Dermis microvascular lymphatic vessel endothelial cell (primary cell): ENCODE data around the gene TOM1L2. TPM values are rescaled to one million over a fixed set of nuclear protein-coding genes. Genes with fewer than 3 reads are reported as not detected.
"Not testable (repeated sequence)": the region's sequence is repeated elsewhere in the genome, so short reads cannot be mapped to it uniquely, and the experiment has no call there.

ENCODE experiments used
- DNase-seq, 2 donors: peaks; one replicate each; pipeline versions ENCODE4 v3.0.0 to v3.0.0-alpha.2; 2010; ENCODE audit warnings: low read depth in 2 of 2
- total RNA-seq: library from RNA; depleted of rRNA; stranded (reverse); fragments of >200 nt; gene quantifications from 2 replicates; pipeline ENCODE4 v1.2.1, GENCODE V29; 2014

The TOM1L2 gene
- total RNA-seq, 1 donor from 2014 or later, result 11.2 TPM

DNA sequence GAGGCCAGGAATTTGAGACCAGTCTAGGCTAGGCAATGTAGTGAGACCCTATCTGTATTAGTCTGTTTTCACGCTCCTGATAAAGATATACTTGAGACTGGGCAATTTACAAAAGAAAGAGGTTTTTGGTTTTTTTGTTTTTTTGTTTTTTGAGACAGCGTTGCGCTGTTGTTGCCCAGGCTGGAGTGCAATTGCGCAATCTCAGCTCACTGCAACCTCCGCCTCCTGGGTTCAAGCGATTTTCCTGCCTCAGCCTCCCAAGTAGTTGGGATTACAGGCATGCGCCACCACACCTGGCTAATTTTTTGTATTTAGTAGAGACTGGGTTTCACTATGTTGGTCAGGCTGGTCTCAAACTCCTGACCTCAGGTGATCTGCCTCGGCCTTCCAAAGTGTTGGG, 23.7 kb upstream of the TOM1L2 start:
- not testable (repeated sequence) for DNase-seq

- peak in 1 of 2 donors; percentile 49 for DNase-seq
Measured at GRCh38 chr17:17994271-17995069, 22.3 kb upstream of the TOM1L2 start.

GRCh38 chr17:17993852-17994251, 21.7 kb upstream of the TOM1L2 start:
- no peak for DNase-seq

GRCh38 chr17:17993366-17993765, 21.2 kb upstream of the TOM1L2 start:
- DNase-seq, result no peak

DNA sequence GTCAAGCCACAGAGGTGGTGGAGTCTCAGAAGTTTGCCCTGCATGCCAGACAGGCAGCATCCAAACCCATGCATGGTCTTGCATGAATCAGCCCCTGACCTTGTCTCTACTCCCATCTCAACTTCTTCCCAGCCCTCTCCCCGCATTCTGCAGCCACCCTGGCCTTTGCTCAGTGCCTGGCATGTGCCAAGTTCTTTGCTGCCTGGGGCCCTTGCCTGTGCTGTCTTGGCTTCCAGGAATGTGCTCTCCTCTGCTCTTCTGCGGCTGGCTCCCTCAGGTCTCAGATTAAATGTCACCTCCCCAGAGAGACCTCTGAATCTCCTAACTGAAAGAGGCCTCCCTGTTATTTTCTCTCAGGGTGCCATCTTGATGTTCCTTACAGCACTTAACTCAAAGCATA, 18.1 kb upstream of the TOM1L2 start:
- DNase-seq, result no peak

DNA sequence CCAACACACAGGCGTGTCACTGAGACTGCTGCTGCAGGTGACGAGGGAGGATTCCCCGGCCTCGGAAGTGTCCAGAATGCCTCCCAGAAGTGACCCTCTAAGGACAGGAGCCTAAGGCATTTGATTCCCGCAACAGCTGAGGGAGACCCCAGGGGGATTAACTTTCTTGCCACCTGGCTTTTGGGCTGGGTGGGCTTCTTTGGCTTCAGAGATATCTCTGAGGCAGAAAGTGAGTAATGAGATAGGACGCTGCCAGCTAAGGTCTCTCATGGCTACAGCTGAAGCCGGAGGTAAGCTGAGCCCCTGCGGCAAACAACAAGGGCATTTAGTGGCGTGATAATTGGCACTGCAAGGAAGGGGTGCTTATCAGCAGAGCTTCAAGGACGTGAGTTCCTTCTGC, 17.4 kb upstream of the TOM1L2 start:
- no peak for DNase-seq

- DNase-seq, result no peak
Measured at GRCh38 chr17:17989081-17989480, 16.9 kb upstream of the TOM1L2 start.

GRCh38 chr17:17988427-17988945, 16.3 kb upstream of the TOM1L2 start:
- DNase-seq, result no peak

DNA sequence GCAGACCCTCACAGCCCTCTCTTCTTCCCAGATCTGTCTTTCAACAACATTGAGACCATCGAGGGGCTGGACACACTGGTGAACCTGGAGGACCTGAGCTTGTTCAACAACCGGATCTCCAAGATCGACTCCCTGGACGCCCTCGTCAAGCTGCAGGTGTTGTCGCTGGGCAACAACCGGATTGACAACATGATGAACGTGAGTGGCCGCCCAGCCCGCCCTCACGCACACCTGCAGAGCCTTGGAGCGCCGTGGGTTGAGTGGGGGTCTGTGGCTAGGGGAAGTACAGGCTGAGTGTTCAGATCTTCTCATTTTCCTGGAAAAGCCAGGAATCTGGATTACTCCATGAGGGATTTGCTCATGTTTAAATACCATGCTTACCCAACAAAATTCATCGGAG, 15.7 kb upstream of the TOM1L2 start:
- no peak for DNase-seq

DNA sequence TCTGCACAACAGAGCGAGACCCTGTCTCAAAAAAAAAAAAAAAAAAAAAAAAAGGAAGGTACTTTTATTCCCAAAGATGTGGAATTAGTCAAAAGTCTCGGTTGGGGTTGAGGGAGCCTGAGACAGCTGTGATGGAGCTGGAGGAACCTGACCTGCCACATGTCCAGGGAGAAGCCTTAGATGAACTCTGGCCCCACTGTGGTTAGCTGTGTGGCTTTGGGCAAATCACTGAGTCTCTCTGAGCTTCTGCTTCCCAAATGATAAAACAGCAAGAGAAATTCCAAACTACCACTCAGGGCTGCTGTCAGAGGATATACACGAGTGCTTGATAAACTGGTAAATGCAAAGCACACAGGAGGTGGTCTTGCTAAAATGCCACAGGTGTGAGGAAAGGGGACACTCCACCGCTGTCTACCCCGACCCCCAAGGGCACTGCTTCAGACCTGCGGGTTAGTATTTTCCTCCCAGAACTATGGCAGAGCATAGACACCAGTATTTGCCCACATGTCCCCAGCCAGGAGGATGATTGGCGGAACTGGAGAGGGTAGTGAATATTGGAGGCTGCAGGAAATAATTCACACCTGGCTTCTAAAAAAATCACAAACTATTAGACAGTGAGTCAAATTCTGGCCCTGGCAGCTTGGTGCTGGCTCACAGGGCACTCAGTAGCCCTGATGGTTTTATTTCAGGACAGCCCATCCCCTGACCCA, 15.1 kb upstream of the TOM1L2 start:
- DNase-seq, result no peak

GRCh38 chr17:17985555-17985954, 13.4 kb upstream of the TOM1L2 start:
- peak in 1 of 2 donors; percentile 53 for DNase-seq

DNA sequence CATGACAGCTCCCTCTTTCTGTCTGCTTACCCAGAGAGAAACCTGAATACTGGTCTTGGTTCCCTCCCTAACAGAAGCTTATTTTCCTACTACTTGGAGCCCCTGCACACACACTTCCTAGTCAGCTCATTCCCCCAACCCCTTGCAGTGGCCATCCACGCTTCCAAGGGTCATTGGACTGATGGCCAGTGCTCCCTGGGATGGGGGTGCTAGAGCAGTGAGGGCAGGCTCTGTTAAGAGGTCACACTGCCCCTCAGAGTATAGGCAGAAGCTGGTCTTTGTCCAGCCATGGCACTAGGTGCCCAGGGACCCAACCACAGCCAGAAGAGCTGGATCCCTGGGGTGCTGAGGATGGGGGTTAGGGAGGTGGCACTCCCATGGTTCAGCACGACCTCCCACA, 13.0 kb upstream of the TOM1L2 start:
- no peak for DNase-seq

DNA sequence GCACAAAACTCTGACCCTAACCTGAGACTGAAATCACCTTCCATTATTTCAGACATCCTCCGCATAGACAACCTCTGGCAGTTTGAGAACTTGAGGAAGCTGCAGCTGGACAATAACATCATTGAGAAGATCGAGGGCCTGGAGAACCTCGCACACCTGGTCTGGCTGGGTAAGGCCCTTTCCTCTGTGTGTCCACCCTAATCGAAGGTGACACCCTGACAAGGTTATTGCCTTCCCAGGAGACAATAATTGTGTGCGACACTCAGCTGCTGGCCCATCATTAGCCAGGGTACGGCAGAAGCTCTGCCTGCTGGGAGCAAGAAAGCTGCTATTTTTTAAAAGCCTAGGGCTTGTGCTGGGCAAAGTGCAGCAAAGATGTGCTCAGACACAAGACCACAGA, 11.6 kb upstream of the TOM1L2 start:
- no peak for DNase-seq

- no peak for DNase-seq
Measured at GRCh38 chr17:17983376-17983775, 11.2 kb upstream of the TOM1L2 start.

DNA sequence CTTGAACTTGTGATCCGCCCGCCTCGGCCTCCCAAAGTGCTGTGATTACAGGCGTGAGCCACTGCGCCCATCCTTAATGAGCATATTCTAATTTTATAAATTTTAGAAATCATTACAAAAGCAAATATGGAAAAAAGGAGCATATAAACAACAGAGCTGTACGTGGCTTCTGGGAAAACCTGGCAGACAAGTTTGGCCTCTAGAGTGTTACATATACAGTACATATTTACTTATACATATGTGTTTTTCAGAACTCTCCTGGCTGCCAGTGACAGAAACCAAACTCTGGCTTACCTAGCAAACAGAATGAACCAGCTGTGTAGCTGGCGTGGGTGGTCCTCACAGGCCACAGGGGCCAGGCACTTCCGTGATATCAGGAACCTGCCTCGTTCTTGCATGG, 10.6 kb upstream of the TOM1L2 start:
- DNase-seq, result no peak

- DNase-seq, result no peak
Measured at GRCh38 chr17:17981330-17981729, 9.1 kb upstream of the TOM1L2 start.

DNA sequence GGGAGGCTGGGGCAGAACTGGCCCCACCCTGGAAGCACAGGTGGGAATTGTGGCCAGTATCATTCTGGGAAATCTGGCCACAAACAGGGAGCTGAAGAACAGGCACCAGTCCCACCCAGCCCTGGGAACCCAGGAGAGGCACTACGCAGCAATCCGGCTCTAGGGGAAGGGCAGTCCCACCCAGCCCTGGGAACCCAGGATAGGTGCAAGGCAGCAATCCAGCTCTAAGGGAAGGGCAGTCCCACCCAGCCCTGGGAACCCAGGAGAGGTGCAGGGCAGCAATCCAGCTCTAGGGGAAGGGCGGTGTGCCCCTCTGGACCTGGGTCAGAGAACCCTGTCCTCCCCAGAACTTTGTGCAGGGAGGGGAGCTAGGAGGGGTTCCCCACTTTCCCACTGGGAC, 7.6 kb upstream of the TOM1L2 start:
- no peak for DNase-seq

DNA sequence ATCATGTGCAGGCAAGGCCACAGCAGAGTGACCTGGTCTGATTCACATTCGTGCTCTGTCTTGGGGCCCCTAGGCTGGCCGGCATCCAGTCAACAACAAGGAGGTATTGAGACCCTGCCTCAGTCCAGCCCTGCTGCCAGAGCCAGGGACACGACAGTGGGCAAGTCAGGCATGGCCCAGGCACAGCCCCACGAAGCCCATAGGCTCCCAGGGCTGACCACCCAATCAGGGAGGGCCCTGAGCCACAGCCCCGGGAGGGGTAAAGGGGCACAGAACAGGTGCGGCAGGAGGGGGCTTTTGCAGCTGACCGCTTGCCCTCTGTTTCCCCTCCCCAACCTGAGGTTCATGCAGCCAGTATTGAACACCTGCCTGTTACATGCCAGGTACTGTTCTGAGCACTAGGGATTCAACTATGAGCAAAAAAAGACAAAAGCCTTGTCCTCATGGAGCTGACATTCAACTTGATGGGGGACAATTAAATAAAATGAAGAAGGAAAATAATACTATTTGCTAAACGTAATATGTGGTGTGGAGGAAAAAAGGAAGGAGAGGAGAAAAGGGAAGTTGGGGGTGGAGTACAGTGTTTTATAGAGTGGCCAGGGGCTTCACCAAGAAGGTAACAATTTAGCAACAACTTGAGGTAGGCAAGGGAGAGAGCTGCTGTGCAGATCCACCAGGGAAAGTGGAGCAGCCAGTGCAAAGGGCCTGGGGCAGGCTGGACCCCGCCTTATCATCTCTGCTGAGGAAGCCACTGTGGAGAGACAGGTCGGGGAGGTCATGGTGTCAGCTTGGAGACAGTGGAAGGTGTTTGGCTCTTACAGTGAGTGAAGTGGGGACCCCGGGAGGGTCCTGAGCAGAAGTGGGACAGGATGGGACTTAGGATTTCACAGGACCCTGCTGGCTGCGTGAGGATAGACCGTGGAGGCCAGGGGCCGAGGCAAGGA, 6.6 kb upstream of the TOM1L2 start:
- DNase-seq, result no peak

DNA sequence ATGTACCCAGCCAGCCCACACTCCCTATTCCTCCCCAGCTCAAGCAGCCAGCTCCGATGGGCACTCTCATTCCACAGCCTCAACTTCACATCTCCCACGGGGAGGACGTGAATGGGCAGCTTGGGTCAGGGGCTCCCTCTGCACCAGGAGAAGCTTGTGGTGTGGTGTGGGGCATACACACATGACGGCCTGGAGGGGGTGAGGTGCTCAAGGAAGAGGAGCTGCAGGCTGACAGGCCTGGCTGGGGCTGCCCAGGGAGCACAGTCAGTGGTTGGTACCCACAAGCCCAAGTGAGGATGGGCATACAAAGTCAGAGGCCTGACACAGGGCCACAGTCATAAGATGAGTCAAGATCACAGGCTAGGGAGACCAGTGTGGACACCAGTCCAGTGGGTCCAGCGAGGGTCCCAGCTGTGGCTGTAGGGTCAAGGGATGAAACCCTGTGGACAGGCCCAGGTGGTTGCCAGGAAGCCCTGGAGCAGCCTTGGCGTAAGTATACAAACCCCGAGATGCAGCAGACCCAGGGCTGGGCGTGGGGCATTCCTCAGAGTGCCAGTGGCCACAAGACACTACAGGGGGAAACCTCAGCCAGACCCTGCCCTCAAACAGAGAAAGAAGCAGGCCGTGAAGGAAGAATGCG, 4.9 kb upstream of the TOM1L2 start:
- DNase-seq, result no peak

- no peak for DNase-seq
Measured at GRCh38 chr17:17975436-17975835, 3.2 kb upstream of the TOM1L2 start.

DNA sequence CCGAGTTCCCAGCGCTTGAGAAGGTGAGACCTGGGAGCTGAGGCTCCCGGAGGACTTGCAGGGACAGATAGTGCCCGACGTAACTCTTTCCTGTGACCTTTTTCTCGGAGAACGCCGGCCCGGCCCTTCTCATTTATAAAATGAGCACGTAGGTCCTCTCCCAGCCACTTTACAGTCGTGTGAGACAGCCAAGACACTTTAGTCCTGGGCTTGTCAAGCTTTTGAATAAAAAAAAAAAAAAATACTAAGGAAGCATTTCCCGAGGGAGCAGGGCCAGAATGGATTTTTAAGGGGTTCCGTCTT, 703 bp upstream of the TOM1L2 start:
- DNase-seq, result no peak
